GM19238 (cell line): ENCODE data around the gene VPS25.
"Not testable (repeated sequence)": the region's sequence is repeated elsewhere in the genome, so short reads cannot be mapped to it uniquely, and the experiment has no call there.

Experiments used
- DNase-seq: peaks from one replicate; pipeline ENCODE4 v3.0.0; 2011; ENCODE audit warnings: low spot score; ENCODE audit not compliant: insufficient read length

The VPS25 gene

DNA sequence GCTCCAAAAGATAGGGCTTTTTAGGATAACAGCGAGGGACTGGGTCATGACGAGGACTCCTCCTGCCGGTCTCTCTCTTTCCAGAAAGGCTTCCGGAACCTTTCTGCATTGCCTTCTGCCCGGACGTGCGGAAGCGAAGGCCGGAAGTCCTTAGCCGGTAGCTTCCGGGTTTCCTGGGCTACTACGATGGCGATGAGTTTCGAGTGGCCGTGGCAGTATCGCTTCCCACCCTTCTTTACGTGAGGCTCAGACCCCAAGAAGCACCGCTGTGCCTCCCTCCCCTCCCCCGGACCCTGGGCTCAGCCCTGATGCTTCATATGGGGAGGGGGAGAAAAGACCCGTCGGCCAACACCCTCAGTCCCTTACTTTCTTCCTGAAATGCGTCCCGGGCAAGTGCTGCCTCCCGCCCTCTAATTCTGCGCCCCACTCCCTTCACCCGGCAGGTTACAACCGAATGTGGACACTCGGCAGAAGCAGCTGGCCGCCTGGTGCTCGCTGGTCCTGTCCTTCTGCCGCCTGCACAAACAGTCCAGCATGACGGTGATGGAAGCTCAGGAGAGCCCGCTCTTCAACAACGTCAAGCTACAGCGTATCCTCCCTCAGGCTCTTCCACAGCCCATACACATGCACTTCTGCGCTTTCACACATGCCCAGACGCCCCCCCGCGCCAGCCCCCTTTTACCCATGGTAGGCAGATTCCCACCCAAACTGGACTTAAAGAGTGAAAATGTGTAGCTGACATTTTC is at the start of gene VPS25:
Gene VPS25 (plus strand): TSS at position 160 of the 746 bp plus-strand sequence. CDS start 27 bp downstream, at position 187.
- DNase-seq, result peak; percentile 91

DNA sequence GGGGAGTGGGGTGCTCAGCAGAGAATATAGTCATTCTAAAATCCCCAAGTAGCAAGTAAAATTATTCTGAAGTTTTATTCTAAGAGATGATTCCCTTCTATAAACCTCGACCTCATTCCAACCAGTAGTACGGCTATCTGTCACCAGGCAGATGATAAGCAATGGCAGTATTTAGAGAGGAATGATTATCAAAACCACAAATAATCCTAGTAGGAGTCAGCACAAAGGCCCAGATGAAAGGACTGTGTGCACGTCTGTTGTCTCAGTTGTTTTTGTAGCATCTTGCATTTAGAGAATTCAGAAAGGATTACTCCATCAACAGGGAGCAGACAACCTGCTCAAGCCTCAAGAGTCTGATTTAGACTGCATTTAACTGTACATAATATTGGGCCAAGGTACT is 49.6 kb upstream of the VPS25 start:
- DNase-seq, result no peak

DNA sequence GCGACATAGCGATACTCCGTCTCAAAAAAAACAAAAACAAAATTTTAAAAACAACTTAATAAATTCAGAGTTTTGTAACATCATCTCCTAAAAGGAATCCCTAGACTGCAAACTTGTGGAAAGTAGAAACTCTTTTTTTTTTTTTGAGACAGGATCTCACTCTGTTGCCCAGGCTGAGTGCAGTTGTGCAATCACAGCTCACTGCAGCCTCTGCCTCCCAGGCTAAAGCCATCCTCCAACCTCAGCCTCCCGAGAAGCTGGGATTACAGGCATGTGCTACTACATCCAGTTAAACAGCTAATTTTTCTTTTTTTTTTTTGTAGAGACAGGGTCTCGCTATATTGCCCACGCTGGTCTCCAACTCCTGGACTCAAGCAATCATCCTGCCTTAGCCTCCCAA is 48.1 kb upstream of the VPS25 start:
- no peak for DNase-seq

DNA sequence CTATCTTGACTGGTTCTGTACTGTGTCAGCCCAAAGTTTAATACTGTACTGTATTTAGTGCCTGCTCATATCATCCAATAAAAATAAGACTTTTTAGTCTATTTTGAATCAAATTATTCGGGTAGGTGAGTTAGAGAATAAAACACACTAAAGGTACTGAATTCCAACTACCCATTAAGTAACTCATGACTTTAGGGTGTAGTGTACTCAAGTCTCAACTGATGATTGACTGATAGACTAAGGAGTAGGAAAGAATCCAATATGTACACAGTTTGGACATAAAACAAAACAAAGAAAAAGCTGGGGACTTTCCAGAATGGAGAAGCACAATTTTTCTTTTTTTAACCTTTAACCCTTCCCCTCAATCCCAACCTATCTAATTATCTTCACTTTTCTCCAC is 32.5 kb upstream of the VPS25 start:
- DNase-seq, result no peak

DNA sequence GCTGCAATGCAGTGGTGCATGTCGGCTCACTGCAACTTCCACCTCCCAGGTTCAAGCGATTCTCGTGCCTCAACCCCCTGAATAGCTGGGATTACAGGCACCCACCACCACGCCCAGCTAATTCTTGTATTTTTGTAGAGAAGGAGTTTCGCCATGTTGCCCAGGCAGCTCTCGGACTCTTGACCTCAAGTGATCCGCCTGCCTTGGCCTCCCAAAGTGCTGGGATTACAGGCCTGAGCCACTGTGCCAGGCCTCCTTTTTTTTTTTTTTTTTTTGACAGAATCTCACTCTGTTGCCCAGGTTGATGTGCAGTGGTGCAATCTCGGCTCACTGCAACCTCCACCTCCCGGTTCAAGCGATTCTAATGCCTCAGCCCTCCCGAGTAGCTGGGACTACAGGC is 30.3 kb upstream of the VPS25 start:
- not testable (repeated sequence) for DNase-seq

DNA sequence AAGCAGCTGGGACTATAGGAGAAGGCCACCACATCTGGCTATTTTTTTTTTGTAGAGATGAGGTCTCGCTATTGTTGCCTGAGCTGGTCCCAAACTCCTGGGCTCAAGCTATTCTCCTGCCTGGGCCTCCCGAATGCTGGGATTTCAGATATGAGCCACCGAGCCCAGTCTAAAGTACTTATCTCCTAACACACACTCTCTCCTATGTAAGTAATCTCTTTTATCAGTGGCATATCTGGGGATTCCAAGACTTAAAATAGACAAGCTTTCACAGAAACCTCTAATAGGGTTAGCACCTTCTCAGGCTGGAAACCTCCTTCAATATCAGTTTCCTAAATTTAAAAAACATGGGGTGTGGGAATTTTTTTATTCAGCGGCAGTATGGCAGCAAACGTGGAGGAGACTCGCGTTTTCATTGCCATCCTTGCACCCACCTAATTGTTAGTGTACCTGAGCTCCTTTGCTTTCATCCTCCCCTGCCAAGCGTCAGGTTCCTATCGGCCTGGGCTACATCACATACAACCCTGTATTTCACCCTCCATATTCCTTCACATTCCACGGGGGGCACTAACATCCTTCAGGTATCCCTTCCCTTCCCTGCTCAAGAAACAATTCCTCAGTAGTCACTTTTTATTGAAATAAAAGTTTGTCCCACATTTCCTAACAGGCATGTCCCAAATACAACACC is 29.5 kb upstream of the VPS25 start:
- no peak for DNase-seq

DNA sequence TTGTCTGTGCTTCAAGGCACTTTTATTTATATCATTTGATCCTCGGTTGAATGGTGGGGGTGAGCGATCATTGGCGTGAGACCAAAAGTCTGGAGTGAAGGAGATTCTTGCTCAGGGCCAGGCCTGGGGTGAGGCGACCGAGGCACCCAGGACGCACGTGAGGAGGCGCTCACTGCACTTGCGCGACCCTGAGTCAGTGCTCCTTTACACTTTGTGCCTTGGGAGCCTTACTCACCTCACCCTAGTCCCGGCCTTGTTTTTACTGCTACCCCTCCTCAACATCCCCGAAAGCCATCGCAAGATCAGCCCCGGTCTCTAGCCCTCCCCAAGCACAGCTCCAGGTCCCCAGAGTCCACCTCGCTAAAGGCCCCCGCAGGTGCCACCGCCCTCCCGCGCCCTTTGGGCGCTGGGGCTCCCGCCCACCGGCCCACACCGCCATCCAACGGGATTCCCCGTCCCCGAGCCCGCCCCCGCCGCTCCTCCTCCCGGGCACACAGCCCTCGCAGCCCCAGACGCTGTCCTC is 28.9 kb upstream of the VPS25 start:
- peak; percentile 45 for DNase-seq

DNA sequence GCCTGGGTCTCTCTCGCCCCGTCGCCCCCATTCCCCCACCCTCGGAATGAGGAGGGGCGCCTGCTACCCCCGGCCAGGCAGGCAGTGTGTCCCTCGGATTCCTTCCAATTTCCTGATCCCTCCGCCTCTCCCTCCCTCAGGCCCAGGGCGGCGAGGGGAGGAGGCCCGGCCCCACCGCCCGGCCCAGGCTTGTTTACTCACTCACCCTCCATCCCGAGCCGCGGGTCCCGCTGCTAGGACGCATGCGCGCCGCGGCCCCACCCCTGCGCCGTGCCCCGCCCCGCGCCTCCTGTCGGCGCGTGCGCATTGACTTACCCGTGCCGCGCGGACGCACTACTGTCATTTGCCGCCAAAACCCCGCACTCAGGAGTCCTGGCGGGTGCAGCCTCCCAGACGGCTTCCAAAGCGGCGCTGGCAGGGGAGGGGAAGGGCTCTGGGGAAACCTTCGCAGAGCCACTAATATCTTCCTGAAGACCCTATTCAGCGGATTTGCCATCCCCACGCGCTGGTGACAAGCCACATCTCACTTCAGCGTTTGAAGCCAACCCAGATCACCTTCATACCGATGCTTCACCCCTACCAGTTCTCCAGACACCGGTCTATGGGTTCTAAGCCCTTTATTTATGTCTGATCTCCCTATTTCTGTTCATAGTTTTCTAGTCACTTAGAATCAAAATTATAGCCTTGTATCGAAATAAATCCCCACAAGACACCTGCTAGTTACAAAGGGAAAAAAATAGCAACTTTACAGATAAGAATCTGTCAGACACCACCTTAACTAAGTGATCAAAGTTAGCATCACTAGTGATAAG is 28.2 kb upstream of the VPS25 start, which contains the start of gene EZH1:
Gene EZH1 (minus strand): TSS at position 235 of the 812 bp plus-strand sequence. CDS start 16,099 bp downstream, outside the sequence.
- peak; percentile 99 for DNase-seq

DNA sequence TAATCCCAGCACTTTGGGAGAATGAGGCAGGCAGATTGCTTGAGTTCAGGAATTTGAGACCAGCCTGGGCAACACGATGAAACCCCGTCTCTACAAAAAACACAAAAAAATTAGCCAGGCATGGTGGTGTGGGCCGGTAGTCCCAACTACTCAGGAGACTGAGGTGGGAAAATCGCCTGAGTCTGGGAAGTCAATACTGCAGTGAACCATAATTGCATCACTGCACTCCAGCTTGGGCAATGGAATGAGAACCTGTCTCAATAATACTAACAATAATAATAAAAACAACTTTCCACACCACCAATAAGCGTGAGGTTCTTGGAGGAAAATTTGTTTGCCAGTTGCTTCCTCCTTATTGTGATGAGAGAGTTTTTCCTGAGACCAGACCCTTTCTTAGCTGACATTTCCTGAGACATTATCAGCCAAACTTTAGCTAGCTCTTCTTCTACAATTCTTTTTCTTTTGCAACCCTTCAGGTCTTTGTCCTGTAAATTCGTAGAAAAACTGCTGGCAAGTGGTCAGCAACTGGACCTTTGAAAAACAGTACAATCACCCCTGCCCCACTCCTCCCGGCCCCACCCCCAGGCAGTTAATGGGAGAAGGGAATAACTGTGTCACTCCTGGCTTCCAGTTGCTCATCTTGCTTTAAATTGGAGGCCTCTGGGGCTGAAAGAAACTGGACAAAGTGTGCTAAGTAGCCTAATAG is 24.9 kb upstream of the VPS25 start:
- no peak for DNase-seq

DNA sequence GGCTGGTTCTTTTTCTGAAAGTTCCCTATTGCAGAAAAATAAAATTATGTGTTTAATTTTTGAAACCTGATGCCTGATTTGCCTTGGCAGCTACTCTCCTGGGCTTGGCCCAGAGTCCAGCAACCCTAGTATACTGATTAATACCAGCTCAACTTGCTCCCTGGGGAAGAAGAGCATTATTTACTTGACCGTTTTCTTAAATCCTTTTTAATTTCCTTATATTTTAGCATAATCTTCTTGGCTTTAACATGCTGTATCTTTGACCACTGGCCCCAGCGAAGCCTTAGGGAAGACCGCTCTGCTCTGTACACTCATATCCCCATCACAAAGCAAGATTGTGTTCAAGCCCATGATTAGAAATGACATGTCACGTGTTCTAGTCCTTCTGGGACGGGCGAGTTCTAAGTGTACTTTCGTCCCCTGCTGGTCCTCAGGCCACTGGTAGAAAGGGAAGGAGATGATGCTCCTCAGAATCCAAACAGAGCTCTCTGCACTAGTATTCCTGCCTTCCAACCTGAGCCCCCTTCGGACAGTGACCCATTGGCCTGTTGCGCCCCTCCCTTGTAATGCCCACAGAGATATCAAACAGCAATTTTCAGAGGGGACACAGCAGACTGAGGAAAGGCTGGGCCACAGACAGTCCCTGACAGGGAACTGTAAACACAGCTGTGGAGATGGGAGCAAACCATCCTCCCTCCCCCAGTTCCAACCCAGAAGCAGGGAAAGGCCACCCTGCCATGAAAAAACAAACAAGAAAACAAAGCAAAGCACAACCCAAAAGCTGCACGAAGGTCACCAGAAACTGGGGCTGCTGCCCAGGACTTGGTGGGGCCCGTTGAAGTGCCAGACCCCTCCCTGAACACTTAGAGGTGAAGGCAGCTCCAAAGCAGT is 24.1 kb upstream of the VPS25 start:
- DNase-seq, result no peak

DNA sequence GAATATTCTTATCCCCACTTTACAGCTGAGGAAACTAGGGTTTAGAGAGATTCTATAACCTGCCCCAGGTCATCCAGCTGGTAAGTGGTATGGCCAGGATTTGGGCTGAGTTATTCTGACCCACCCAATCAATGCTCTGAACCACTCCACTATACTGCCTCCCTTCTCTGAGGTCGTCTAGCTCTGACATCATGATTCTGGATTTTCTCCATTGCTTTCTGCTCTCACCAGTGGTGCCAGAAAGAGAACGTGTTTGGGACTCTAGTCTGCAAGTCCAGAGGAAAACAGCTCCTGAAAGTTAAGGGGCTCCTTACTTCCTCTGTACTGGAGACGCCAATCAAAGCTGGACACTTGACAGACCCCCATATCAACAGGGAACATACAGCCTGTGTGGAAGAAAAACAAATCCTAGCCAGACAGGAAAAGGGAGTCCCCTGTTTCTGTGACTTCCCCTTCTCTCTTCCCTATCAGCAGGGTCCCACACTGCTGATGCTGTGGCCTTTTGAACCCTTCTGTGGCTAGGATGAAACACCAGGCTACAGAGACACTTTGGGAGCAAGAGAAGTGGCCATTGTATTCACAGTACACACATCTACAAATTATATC is 22.4 kb upstream of the VPS25 start:
- DNase-seq, result no peak

DNA sequence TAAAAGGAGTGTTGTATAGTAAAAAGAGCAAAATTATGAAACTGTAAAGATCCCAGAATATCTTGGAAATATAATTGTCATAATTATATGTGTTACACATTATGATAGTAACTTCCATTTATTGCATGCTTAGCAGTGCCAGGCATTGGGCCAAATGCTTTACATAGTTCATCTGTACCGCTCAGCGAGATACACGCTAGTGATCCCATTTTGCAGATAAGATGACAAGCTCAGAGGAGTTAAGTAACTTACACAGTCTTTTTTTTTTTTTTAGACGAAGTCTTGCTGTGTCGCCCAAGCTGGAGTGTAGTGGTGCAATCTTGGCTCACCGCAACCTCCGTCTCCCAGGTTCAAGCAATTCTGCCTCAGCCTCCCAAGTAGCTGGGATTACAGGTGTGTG is 21.6 kb upstream of the VPS25 start:
- no peak for DNase-seq

DNA sequence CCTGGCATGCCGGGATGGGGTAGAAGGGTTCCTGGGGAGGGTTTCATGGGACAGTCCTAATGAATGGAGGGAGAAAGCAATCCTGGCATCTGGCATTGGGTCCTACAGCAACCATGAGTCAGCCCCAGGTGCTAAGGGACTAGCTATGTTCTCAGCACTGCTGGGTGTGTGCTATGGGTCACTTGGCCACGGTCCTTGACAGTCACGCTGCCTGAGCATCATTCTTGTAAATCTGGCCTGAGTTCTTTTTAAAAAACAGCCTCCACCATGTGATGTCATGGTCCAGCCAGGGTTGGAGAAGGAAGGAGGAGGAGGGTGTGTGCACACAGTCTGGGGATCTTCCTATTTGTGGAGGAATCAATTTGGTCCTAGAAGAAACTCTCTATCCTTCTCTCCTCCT is 18.5 kb upstream of the VPS25 start:
- DNase-seq, result no peak

DNA sequence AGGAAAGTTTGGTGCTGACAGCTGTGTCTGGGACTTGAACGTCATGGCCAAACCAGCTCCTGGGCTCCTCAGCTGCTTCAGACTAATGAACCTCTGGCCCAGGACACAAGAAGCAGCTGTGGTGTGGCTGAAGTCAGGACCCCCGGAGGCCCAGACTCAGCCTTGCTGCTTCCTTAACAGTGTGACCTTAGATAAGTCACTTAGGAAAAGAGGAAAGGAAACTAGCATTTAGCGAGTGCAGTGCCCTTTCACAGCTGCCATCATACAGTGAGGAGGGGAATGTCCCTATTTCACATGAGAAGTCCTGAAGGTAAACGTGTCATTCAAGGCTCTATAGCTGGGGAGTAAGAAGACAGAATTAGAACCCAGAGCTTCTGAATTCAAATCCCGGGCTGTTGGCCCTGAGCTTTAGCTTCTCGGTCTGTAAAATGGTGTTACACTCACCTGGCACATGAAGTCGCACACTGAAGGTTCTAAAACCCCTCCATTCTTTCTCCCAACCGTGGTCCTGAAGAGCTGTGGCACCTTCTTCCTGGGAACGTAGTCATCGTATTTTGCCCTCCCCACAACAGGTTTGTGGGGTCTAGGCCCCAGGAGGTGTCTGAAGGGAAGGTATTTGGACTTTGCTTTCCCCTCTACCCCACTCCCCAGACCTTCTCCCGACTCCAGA is 13.1 kb upstream of the VPS25 start:
- DNase-seq, result no peak

DNA sequence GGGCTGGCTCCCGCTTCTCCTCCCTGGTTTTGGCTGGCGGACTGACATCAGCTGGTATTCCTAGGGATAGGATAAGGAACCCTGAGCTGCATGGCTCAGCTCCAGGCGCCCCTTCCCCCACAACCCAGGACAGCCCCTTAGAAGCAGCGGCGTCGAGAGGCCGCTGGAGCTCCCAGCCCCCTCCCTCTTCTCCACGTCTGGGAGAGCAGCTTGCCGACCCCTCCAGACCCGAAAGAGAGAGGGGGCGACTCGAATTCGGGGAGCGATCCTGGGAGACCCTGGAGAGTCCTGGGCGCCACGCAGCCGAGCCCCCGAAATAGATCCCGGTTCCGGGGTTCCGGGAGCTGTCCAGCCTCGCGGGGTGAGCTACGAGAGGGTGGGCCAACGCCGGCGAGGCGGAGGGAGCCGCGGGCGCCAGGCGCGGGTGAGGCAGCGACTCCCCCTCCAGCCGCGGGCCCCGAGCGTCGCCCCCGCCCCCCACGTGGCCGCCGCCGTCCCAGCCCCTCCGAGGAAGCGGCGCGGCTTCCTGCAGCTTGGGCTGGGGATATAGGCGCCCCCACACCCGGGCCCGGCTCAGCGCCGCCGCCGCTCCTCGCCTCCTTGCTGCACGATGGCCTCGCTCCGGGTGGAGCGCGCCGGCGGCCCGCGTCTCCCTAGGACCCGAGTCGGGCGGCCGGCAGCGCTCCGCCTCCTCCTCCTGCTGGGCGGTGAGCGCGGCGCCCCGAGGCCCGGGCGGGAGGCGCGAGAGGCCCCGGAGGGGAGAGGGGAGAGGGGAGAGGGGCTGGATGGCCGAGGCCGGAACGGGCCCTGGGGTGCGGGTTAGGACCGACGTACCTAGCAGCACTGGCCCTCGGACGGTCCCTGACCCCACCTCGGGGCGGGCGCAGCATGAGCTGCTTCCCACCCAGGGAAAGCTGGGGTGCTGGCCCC is 12.3 kb upstream of the VPS25 start, which contains the start of gene RAMP2:
Gene RAMP2 (plus strand): TSS at position 576 of the 930 bp plus-strand sequence. CDS start 35 bp downstream, at position 611.
- no peak for DNase-seq

DNA sequence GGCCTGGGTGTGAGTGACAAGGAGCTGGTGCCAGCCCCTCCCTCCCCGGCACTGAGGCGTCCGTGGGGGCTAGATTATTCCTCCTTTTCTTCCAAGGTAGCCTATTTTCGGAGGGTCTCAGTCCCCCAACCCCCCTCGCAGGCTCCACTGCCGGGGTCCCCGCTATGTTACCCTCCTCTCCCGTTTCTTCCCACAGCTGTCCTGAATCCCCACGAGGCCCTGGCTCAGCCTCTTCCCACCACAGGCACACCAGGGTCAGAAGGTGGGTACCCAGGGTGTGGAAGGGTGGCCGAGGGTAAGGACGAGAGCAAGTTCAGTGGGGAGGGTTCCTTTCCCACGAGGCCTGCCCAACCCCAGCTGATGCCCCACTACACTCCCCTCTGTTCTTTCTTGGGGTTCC is 11.6 kb upstream of the VPS25 start:
- no peak for DNase-seq

DNA sequence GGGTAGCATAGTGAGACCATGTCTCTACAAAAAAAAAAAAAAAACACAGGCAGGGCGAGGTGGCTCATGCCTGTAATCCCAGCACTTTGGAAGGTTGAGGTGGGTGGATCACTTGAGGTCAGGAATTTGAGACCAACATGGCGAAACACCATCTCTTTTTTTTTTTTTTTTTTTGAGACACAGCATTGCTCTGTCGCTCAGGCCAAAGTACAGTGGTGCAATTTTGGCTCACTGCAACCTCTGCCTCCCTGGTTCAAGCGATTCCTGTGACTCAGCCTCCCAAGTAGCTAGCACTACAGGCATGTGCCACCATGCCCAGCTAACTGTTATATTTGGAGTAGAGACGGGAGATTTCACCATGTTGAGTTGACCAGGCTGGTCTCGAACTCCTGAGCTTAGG is 7.1 kb upstream of the VPS25 start:
- DNase-seq, result no peak

DNA sequence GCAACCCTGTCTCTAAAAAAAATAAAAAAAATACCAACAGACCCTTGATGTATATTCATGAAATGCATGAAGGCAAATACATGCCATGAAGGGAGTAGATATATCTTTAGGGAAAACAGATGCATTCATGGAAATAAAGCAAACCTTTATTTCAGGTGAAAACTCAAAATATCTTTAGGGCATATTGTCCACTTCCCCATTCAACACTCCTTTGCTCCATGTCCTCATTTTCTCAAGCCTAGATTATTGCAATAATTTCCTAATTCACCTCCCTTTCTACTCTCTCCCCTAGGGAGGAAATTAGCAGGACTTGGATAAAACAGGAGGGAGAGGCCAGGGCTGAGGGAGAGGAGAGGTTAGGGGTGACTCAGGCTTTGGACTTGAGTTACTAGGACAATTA is 5.7 kb upstream of the VPS25 start:
- no peak for DNase-seq
